D721Med (cell line): Measurements from ENCODE around the gene TCL1A.
"Not testable (repeated sequence)": the region's sequence is repeated elsewhere in the genome, so short reads cannot be mapped to it uniquely, and the experiment has no call there.

ENCODE experiments used
- DNase-seq: peaks from one replicate; pipeline ENCODE4 v3.0.0; 2011; ENCODE audit warnings: low spot score; ENCODE audit not compliant: insufficient read length
- FAIRE-seq: peaks from 2 replicates; lab custom pipeline; 2011; peaks lifted over from hg19 to GRCh38; lab: Jason Lieb, UNC
- CTCF ChIP-seq: IDR thresholded peaks from 2 replicates; pipeline ENCODE4 v1.5.1; 2012; ENCODE audit warnings: mild to moderate bottlenecking, control low read depth; ENCODE audit not compliant: insufficient read depth; ENCODE audit errors: missing control alignments

The TCL1A gene

DNA sequence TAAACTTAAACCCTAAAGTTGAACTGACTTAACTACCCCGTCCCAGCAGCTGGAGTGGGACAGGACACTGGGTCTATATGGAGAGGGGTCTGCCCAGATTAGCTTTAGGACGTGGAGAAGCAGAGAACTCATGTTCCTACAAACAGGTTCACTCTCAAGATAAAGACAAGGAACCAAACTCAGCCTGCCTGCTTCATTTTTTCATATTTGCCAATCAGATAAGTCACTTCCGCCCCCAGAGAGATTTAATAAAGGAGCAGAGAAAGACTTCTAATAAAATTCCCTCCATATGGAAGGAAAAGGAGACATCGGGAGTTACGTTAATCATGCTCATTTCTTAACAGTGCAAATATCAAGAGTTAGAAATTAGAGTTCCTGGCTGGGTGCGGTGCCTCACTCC, 42.2 kb upstream of the TCL1A start:
- DNase-seq: no peak
- no peak for TF ChIP-seq CTCF
- no peak for FAIRE-seq

DNA sequence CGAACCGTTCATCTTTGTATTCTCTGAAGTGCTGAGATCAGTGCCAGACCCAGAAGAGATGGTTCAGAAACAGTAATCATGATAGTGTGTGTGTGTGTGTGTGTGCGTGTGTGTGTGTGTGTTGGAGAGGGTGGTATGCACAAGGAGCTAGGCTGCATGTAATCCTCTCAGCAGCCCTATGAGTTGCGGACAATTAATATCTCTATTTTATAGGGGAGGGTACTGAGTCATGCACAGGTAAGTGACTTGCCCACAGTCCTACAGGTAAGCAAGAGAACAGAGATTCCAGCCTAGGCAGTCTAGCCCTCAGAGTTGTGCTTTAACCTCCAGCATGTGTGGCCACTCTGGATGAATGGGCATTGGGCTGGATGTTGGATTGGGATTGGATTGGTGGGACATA, 27.9 kb upstream of the TCL1A start:
- no peak for TF ChIP-seq CTCF
- FAIRE-seq (no peak), DNase-seq (no peak)

- no peak for TF ChIP-seq CTCF
- DNase-seq: no peak
- FAIRE-seq: no peak
Observed at GRCh38 chr14:95741038-95741490, 27.1 kb upstream of the TCL1A start.

- FAIRE-seq: no peak
- no peak for TF ChIP-seq CTCF
- DNase-seq: no peak
Observed at GRCh38 chr14:95739356-95739755, 25.4 kb upstream of the TCL1A start.

GRCh38 chr14:95733212-95733611, 19.3 kb upstream of the TCL1A start:
- FAIRE-seq (no peak), DNase-seq (no peak)

GRCh38 chr14:95730126-95730525, 16.2 kb upstream of the TCL1A start:
- TF ChIP-seq CTCF: no peak
- no peak for FAIRE-seq
- no peak for DNase-seq

More at GRCh38 chr14:95733212-95733611, 19.3 kb upstream of the TCL1A start:
- no peak for TF ChIP-seq CTCF

GRCh38 chr14:95729402-95730028, 15.6 kb upstream of the TCL1A start:
- not testable (repeated sequence) for FAIRE-seq, DNase-seq
